Nephron progenitor cell (in vitro differentiated cells): Measurements from ENCODE around the gene MBLAC1.
"Not testable (repeated sequence)": the region's sequence is repeated elsewhere in the genome, so short reads cannot be mapped to it uniquely, and the experiment has no call there.

ENCODE experiments used
- DNase-seq: peaks from one replicate; pipeline ENCODE4 v3.0.0; 2021
- H3K27ac Mint-ChIP-seq: 2 replicates; pipeline ENCODE4 v1.8.0; 2021; ENCODE audit warnings: mild to moderate bottlenecking, moderate library complexity, mixed read lengths
- H3K27me3 Mint-ChIP-seq: 2 replicates; pipeline ENCODE4 v1.8.0; 2021; ENCODE audit warnings: mild to moderate bottlenecking, low read depth, mixed read lengths; ENCODE audit not compliant: poor library complexity
- H3K36me3 Mint-ChIP-seq: 2 replicates; pipeline ENCODE4 v1.8.0; 2021; ENCODE audit warnings: low read depth, mixed read lengths
- H3K4me1 Mint-ChIP-seq: 2 replicates; pipeline ENCODE4 v1.8.0; 2021; ENCODE audit warnings: mixed read lengths
- H3K4me3 Mint-ChIP-seq: 2 replicates; pipeline ENCODE4 v1.8.0; 2021; ENCODE audit warnings: mild to moderate bottlenecking, moderate library complexity, mixed read lengths
- H3K9me3 Mint-ChIP-seq: 2 replicates; pipeline ENCODE4 v1.8.0; 2021; ENCODE audit warnings: mild to moderate bottlenecking, moderate library complexity, mixed read lengths
- TF ChIP-seq, protein P1 (sequence below): fragments of 200-600 bp; sonication (generic); IDR thresholded peaks from 2 replicates; pipeline ENCODE4 v1.5.0; 2021; ENCODE audit warnings: antibody characterized with exemption

Gene MBLAC1

GRCh38 chr7:100124301-100125230, 2.2 kb upstream of the MBLAC1 start:
- Mint-ChIP-seq H3K36me3 (peaks cover 17% of the 10 kb centered on the region), H3K9me3 (no peaks in the 10 kb centered on the region), H3K27ac (peak overlapping the region; percentile 50), H3K27me3 (peaks cover 11% of the 10 kb centered on the region), H3K4me3 (peak overlapping the region; percentile 7), H3K4me1 (peaks cover 47% of the 10 kb centered on the region)
- no peak for DNase-seq
- TF ChIP-seq, protein P1, sequence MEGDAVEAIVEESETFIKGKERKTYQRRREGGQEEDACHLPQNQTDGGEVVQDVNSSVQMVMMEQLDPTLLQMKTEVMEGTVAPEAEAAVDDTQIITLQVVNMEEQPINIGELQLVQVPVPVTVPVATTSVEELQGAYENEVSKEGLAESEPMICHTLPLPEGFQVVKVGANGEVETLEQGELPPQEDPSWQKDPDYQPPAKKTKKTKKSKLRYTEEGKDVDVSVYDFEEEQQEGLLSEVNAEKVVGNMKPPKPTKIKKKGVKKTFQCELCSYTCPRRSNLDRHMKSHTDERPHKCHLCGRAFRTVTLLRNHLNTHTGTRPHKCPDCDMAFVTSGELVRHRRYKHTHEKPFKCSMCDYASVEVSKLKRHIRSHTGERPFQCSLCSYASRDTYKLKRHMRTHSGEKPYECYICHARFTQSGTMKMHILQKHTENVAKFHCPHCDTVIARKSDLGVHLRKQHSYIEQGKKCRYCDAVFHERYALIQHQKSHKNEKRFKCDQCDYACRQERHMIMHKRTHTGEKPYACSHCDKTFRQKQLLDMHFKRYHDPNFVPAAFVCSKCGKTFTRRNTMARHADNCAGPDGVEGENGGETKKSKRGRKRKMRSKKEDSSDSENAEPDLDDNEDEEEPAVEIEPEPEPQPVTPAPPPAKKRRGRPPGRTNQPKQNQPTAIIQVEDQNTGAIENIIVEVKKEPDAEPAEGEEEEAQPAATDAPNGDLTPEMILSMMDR: no peak

DNA sequence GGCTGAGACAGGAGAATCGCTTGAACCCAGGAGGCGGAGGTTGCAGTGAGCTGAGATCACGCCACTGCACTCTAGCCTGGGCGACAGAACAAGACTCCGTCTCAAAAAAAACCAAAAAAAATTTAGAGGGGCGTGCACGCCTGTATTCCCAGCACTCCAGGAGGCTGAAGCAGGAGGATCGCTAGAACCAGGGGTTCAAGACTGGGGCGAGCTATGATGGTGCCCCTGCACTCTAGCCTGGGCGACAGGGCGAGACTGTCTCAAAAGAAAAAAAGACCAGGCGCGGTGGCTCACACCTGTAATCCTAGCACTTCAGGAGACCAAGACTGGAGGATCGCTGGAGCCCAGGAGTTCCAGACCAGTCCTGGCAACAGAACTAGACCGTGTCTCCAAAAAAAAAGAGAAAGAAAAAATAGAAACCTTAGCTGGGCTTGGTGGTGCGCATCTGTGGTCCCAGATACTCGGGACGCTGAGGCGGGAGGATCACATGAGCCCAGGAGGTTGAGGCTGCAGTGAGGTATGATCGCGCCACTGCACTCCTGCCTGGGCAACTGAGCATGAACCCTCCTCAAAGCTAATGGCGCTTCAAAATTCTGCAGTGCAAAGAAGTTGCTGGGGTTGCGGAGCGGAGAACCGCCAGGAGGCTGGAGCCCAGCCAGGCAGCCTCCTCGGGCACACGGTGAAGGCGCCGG, 382 bp upstream of the MBLAC1 start:
- Mint-ChIP-seq H3K27me3 (peaks cover 14% of the 10 kb centered on the region), H3K4me1 (peaks cover 35% of the 10 kb centered on the region), H3K9me3 (no peaks in the 10 kb centered on the region), H3K27ac (peak overlapping the region; percentile 99), H3K4me3 (peak overlapping the region; percentile 95), H3K36me3 (peaks cover 17% of the 10 kb centered on the region)
- DNase-seq: no peak
- TF ChIP-seq, protein P1: no peak

DNA sequence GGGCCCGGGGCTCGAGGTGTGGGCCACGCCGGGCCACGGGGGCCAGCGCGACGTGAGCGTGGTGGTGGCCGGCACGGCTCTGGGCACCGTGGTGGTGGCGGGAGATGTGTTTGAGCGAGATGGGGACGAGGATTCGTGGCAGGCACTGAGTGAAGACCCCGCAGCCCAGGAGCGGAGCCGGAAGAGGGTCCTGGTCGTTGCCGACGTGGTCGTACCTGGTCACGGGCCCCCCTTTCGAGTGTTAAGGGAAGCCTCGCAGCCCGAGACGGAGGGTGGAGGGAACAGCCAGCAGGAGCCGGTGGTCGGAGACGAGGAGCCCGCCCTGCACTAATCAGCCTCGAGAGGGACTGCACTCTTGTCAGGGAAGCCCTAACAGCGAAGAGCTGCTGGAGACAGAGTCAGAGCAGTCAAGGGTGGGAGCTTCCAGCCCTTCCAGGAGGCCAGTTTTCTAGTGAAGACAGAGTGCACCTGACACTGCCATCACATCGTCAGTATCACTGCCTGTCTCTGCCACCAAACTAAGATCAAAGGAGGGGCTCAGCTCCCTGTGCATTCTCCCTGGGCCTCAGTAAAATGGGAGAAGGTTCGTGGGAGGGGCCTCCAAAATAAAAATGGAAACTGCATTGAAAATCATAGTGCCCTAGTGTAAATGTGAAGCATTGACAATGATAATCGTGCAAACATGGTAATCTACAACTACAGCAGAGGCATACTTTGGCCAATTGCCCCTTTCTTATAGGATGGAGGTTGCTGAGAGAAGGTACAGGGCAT, 1.3 kb downstream of the MBLAC1 start:
- Mint-ChIP-seq H3K4me3 (peak overlapping the region; percentile 81), H3K27me3 (peaks cover 17% of the 10 kb centered on the region), H3K27ac (no peak overlapping the region), H3K4me1 (peaks cover 38% of the 10 kb centered on the region), H3K9me3 (no peaks in the 10 kb centered on the region), H3K36me3 (peaks cover 11% of the 10 kb centered on the region)
- DNase-seq: peak; percentile 44
- TF ChIP-seq, protein P1: no peak

DNA sequence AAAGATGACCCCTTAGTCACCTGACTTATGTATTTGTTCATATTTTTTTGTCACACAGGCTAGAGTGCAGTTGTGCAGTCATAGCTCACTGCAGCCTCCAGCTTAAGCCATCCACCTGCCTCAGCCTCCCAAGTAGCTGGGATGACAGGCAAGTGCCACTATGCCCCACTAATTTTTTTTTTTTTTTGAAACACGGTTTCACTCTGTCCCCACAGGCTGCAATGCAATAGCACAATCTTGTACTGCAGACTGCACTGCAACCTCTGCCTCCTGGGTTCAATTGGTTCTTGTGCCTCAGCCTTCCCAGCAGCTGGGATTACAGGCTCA, 1.8 kb downstream of the MBLAC1 start:
- peaks cover 38% of the 10 kb centered on the region for H3K4me1 Mint-ChIP-seq
- peaks cover 17% of the 10 kb centered on the region for H3K27me3 Mint-ChIP-seq
- TF ChIP-seq, protein P1: no peak
- peaks cover 9% of the 10 kb centered on the region for H3K36me3 Mint-ChIP-seq
- H3K9me3 Mint-ChIP-seq: no peaks in the 10 kb centered on the region
- H3K4me3 Mint-ChIP-seq: peak overlapping the region; percentile 81
- DNase-seq: no peak
- no peak overlapping the region for H3K27ac Mint-ChIP-seq

DNA sequence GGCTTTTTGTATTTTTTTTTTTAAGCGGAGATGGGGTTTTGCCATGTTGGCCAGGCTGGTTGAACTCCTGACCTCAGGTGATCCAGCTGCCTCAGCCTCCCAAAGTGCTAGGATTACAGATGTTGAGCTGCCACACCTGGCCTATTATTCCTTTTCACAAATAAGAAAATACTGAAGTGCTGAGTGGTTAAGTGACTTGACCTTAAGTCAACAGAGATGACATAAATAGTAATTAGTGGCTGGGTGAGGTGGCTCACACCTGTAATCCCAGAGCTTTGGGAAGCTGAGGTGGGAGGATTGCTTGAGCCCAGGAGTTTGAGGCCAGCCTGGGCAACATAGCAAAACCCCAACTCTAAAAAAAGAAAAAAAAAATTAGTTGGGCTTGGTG, 3.4 kb downstream of the MBLAC1 start:
- H3K9me3 Mint-ChIP-seq, H3K4me3 Mint-ChIP-seq: not testable (repeated sequence)

More for the DNA sequence above, 3.4 kb downstream of the MBLAC1 start:
- H3K36me3 Mint-ChIP-seq, H3K27ac Mint-ChIP-seq, DNase-seq: not testable (repeated sequence)
- H3K4me1 Mint-ChIP-seq: peaks cover 27% of the 10 kb centered on the region
- H3K27me3 Mint-ChIP-seq: peaks cover 17% of the 10 kb centered on the region
